Measurements from ENCODE around the gene COX8C. TPM values are rescaled to one million over a fixed set of nuclear protein-coding genes. Genes with fewer than 3 reads are reported as not detected.

Gene COX8C, protein sequence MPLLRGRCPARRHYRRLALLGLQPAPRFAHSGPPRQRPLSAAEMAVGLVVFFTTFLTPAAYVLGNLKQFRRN
- not detected in 2 replicates for total RNA-seq

DNA sequence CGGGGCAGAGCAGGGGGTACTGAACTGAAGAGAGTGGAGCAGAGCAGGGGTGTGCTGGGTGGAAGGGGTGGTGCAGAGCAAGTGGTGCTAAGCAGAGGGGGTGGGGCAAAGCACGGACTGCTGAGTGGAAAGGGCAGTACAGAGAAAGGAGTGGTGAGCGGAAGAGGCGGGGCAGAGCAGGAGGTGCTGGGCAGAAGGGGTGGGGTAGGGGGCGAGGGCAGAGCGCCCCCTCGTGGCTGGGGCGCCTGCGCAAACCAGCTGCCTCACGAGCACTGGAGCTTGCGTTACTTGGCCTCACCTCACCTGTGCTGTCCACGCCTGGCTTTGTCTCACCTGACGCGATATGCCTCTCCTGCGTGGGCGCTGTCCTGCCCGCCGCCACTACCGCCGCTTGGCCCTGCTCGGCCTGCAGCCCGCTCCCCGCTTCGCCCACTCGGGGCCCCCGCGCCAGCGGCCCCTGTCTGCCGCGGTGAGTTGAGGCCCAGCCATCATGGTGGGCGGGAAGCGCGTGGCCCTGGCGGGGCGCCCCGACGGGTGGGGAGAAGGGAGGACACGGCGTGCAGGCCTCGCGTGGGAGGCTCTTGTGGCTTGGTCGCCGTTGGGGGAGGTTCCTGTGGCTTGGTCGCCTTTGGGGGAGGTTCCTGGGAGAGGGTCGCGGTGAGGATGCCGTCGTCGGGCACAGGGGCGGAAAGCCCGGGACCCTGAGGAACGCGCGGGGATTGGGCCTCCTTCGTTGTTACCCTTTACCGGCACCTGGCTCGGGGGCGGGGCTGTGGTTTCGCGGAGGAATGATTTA lies at the start of gene COX8C:
COX8C (plus strand) TSS at position 257 of the 796 bp plus-strand sequence; CDS start at position 344, 87 bp downstream.
- Mint-ChIP-seq H3K4me3 (ENCODE audit: low read depth) (no peak within 1 kb of the TSS), H3K27ac (no peak within 1 kb of the TSS), H3K36me3 (ENCODE audit: low read depth) (no peaks in the 10 kb centered on the region), H3K4me1 (ENCODE audit: low read depth) (no peaks in the 10 kb centered on the region), H3K27me3 (ENCODE audit: low read depth) (peaks cover 8% of the 10 kb centered on the region), H3K9me3 (peaks cover 5% of the 10 kb centered on the region)
- intact Hi-C loops (cut with micrococcal nuclease): no loop called here
- no peak for DNase-seq (ENCODE audit: low spot score)

DNA sequence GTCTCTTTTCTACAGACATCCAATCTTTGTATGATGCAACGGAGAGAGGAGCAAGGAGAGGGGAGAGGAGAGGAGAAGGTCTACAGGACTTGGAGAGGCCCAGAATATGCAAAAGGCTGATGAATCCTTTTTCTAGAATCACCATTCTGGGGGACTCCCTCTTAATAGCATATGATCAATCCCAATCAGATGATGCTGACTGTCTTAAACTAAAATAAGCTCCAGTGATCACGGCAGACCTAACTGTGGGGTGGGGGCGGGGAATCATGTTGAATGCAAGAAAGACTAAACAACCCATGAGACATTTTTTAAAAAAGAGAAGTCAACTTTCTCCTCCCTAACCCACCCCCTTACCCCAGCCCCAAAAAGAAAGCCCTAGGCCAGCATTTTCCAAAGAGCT lies 47.6 kb upstream of the COX8C start:
- Mint-ChIP-seq H3K4me1 (ENCODE audit: low read depth) (peaks cover 4% of the 10 kb centered on the region), H3K36me3 (ENCODE audit: low read depth) (peaks cover under 1% of the 10 kb centered on the region), H3K4me3 (ENCODE audit: low read depth) (no peak overlapping the region), H3K27ac (no peak overlapping the region), H3K27me3 (ENCODE audit: low read depth) (no peaks in the 10 kb centered on the region), H3K9me3 (no peaks in the 10 kb centered on the region)
- intact Hi-C loops (cut with micrococcal nuclease): no loop called here
- no peak for DNase-seq (ENCODE audit: low spot score)

DNA sequence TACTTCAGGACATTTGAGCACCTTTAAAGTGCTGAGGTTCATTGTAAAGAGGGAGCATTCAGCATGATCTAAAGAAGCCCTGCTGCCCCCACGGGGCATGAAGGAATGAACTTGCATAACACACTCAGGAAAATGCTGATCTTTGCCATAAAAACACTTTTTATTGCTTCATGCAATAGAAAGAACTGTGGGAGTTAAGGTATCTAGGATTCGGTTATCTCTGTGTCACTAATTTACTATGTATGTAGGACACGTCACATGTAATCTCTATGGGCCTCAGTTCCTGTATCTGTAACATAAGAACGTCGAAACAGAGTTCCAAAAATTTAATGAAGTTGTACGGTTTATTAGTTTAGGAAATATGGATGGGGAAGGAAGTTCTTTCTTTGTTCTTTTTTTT lies 47.1 kb upstream of the COX8C start:
- H3K4me1 Mint-ChIP-seq (ENCODE audit: low read depth): peaks cover 4% of the 10 kb centered on the region
- intact Hi-C loops (cut with micrococcal nuclease): no loop called here
- H3K9me3 Mint-ChIP-seq: no peaks in the 10 kb centered on the region

DNA sequence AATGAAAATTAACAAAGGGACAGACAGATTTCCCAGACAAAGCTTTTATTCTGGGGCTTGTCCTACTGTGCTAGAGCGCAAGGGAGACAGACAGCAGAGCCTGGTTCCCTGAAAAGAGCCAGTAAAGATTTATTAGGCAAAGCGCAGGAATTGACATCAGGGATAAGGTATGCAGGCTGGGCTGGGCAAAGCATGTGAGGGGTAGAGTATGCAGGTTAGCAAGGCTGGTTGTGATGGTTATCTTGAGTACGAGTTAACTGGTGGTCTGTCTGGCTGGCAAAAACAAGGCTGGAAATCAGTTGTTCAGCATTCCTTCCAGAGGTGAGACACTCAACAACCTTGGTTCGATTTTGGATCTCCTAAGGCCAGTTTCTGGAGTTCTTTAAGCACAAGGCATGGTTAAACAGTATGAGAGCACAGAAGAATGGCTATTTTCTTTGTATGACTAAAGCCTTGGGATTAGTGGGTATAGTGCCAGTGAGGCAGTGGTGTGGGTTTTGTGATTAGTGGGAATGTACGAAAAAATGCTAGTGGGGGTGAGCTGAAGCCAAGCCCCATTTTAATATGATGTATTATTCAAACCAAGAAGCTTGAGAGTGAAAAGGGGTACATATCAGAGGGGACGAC lies 45.0 kb upstream of the COX8C start:
- Mint-ChIP-seq H3K36me3 (ENCODE audit: low read depth) (no peaks in the 10 kb centered on the region), H3K27me3 (ENCODE audit: low read depth) (no peaks in the 10 kb centered on the region), H3K4me3 (ENCODE audit: low read depth) (no peak overlapping the region), H3K9me3 (no peaks in the 10 kb centered on the region), H3K4me1 (ENCODE audit: low read depth) (peaks cover 4% of the 10 kb centered on the region), H3K27ac (no peak overlapping the region)
- DNase-seq (ENCODE audit: low spot score): no peak
- intact Hi-C loops (cut with micrococcal nuclease): no loop called here

More for the DNA sequence above, 47.1 kb upstream of the COX8C start:
- H3K4me3 Mint-ChIP-seq (ENCODE audit: low read depth): no peak overlapping the region
- H3K36me3 Mint-ChIP-seq (ENCODE audit: low read depth): no peaks in the 10 kb centered on the region
- H3K27me3 Mint-ChIP-seq (ENCODE audit: low read depth): no peaks in the 10 kb centered on the region
- no peak overlapping the region for H3K27ac Mint-ChIP-seq
- no peak for DNase-seq (ENCODE audit: low spot score)

DNA sequence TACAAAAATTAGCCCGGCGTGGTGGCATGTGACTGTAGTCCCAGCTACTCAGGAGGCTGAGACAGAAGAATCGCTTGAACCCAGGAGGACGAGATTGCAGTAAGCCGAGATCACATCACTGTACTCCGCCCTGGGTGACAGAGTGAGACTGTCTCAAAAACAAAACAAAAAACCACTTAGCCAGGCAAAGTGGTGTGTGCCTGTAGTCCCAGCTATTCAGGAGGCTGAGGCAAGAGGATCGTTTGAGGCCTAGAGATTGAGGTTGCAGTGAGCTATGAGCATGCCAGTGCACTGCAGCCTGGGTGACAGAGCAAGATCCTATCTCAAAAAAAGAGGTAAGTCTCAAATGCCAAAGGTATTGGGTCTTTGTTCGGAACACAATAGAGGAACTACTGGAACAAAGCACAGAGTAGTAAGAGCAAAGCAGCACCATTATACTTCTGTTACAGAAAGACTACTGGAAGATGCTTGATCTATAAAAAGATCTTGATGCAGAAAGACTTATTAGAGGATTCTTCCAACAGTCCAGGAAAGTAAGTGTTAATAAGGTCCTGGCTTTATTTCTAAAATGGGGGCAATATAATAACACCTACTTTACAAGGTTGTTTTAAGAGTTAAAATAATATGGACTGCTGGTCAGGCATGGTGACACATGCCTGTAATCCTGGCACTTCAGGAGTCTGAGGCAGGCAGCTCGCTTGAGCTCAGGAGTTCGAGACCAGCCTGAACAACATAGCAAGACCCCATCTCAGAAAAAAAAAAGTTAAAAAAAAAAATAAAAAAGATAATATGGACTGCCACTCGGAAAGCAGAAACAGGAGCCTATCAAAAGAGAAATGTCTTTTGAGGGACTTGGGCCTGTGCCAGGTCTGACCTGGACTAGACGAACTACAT lies 44.0 kb upstream of the COX8C start:
- Mint-ChIP-seq H3K4me3 (ENCODE audit: low read depth) (no peak overlapping the region), H3K27ac (no peak overlapping the region), H3K9me3 (no peaks in the 10 kb centered on the region), H3K27me3 (ENCODE audit: low read depth) (no peaks in the 10 kb centered on the region), H3K36me3 (ENCODE audit: low read depth) (no peaks in the 10 kb centered on the region), H3K4me1 (ENCODE audit: low read depth) (peaks cover 3% of the 10 kb centered on the region)
- DNase-seq (ENCODE audit: low spot score): no peak
- intact Hi-C loops (cut with micrococcal nuclease): no loop called here

DNA sequence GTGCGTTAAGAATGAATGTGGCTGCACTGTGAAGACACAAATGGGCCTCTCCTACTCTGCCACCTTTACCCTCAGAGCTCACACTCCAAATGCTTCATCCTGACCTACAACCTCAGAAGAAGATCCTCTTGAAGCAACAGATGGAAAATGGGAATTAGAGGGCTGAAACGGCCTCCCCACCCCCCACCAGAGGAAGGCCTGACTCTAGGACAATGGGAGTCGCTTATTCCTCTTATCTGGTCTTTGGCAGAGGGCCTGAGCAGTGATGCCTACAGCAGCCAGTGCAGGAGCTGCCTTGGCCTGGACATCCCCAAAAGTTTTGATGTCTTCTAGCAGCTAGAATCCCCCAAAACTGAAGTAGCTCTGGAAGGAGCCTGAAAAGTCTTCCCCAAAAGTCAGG lies 43.3 kb upstream of the COX8C start:
- intact Hi-C loops (cut with micrococcal nuclease): no loop called here
- Mint-ChIP-seq H3K9me3 (no peaks in the 10 kb centered on the region), H3K36me3 (ENCODE audit: low read depth) (no peaks in the 10 kb centered on the region), H3K27ac (no peak overlapping the region), H3K27me3 (ENCODE audit: low read depth) (no peaks in the 10 kb centered on the region), H3K4me1 (ENCODE audit: low read depth) (peaks cover 3% of the 10 kb centered on the region), H3K4me3 (ENCODE audit: low read depth) (no peak overlapping the region)
- DNase-seq (ENCODE audit: low spot score): no peak

DNA sequence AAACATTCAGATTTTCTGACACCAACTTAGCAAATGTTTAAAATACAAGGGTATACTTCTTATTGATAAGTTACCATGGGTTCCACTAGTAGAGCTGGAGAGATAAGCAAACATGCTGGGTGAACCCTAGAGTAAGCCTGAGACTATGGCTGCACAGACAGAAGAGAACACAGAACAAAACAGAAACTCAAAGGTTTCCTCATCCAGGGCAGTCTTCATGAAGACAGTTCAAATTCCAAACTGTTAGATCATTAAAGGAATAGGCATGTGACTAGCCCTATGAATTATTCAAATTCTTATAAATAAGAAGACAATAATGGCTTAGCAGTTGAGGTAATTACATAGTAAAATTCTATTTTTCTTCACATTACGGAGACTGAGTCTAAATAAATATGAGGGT lies 42.2 kb upstream of the COX8C start:
- no peak overlapping the region for H3K27ac Mint-ChIP-seq
- intact Hi-C loops (cut with micrococcal nuclease): no loop called here

DNA sequence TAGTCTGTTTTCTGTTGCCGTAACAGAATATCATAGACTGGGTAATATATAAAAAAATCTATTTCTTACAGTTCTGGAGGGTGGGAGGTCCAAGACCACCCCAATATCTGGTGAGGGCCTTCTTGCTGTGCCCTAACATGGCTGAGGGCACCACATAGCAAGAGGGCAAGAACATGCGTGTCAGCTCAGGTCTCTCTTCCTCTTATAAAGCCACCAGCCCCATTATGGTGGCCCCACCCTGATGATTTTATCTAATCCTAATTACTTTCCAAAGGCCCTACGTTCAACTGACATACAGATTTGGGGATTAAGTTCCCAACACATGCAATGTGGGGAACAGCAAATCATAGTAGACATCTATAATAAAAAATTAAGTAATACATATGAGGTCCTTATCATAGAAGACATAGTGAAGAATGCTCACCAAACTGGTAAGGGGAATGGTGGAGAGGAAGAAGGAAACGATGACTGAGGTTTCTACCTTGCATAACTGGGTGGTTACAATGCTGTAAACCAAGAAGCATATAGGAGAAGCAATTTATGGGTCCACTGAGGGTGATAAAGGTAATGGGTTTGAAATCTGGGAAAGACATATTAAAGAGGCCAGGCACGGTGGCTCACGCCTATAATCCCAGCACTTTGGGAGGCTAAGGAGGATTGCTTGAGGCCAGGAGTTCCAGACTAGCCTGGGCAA lies 41.1 kb upstream of the COX8C start:
- Mint-ChIP-seq H3K4me1 (ENCODE audit: low read depth) (peaks cover 6% of the 10 kb centered on the region), H3K36me3 (ENCODE audit: low read depth) (no peaks in the 10 kb centered on the region), H3K9me3 (no peaks in the 10 kb centered on the region), H3K4me3 (ENCODE audit: low read depth) (no peak overlapping the region), H3K27ac (no peak overlapping the region), H3K27me3 (ENCODE audit: low read depth) (no peaks in the 10 kb centered on the region)
- DNase-seq (ENCODE audit: low spot score): no peak
- intact Hi-C loops (cut with micrococcal nuclease): no loop called here

More for the DNA sequence above, 42.2 kb upstream of the COX8C start:
- Mint-ChIP-seq H3K36me3 (ENCODE audit: low read depth) (no peaks in the 10 kb centered on the region), H3K27me3 (ENCODE audit: low read depth) (no peaks in the 10 kb centered on the region), H3K4me1 (ENCODE audit: low read depth) (peaks cover 7% of the 10 kb centered on the region), H3K4me3 (ENCODE audit: low read depth) (no peak overlapping the region), H3K9me3 (no peaks in the 10 kb centered on the region)
- no peak for DNase-seq (ENCODE audit: low spot score)

DNA sequence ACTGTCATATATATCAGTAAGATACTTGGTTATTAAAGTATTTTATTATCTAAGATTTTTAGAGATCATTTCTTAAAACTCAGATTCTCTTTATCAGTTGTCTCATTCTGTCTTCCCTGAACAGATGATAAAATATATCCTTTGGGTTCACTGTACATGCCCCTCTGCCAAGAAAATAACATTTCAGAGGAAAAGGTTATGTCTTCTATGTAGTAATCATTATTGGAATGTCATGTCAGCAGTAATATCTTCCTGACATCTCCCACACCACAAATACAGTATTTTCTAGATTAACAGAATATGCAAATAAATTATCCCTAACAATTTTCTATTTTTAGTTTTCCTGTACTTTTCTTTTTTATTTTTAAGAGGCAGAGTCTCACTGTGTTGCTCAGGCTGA lies 40.2 kb upstream of the COX8C start:
- Mint-ChIP-seq H3K27ac (no peak overlapping the region), H3K36me3 (ENCODE audit: low read depth) (no peaks in the 10 kb centered on the region)

DNA sequence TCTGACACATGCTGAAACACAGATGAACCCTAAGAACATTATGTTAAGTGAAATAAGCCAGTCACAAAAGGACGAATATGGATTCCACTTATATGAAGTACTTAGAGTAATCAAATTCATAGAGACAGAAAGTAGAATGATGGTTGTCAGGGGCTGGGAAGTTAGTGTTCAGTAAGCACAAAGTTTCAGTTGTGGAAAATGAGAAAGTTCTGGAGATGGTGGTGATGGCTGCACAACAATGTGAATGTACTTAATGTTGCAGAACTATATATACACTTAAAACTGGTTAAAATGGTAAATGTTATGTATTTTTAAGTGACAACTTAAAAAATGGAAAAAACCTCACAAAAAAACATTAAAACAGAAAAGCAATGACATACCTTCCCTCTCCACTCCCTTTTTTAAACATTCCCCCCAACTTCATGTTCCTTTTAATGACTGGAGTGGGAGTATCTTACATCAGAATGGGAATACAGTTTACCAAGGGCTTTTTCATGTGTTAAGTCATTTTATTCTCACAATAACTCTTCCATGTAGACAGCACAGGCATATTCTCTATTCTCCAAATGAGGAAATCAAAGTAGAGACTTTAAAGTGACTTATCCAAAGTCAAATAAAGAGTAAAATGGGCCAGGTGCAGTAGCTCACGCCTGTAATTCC lies 38.2 kb upstream of the COX8C start:
- Mint-ChIP-seq H3K27me3 (ENCODE audit: low read depth) (no peaks in the 10 kb centered on the region), H3K9me3 (no peaks in the 10 kb centered on the region), H3K4me1 (ENCODE audit: low read depth) (peaks cover 6% of the 10 kb centered on the region), H3K27ac (no peak overlapping the region), H3K36me3 (ENCODE audit: low read depth) (no peaks in the 10 kb centered on the region), H3K4me3 (ENCODE audit: low read depth) (no peak overlapping the region)
- no peak for DNase-seq (ENCODE audit: low spot score)
- intact Hi-C loops (cut with micrococcal nuclease): no loop called here

More for the DNA sequence above, 40.2 kb upstream of the COX8C start:
- no peaks in the 10 kb centered on the region for H3K9me3 Mint-ChIP-seq
- H3K27me3 Mint-ChIP-seq (ENCODE audit: low read depth): no peaks in the 10 kb centered on the region
- no peak for DNase-seq (ENCODE audit: low spot score)
- peaks cover 6% of the 10 kb centered on the region for H3K4me1 Mint-ChIP-seq (ENCODE audit: low read depth)
- no peak overlapping the region for H3K4me3 Mint-ChIP-seq (ENCODE audit: low read depth)
- intact Hi-C loops (cut with micrococcal nuclease): no loop called here

DNA sequence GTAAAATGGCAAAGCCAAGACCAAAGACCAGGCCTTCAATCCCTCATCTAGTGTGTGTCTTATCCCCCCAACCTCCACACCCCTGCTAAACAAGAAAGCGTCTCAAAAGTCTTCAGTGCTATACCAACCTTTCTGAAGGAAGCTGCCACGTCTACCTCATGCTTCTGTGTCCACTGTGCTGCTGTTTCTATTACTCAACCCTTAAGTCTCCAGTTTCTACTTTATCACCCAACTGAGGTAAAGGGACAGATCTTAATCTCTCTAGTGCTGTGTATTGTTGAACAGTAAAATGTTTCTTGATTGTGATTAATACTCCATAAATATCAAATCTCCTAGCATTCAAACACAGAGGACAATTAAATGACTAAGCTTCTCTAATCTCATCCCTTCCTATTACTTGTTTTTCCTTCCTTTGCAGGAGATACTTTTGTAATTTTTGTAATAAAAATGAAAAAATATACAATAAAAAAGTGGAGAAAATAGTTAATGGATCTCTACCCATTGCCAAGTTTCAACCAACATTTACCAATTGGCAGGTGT lies 37.5 kb upstream of the COX8C start:
- H3K27me3 Mint-ChIP-seq (ENCODE audit: low read depth): no peaks in the 10 kb centered on the region
- intact Hi-C loops (cut with micrococcal nuclease): no loop called here
- peaks cover 6% of the 10 kb centered on the region for H3K4me1 Mint-ChIP-seq (ENCODE audit: low read depth)
- no peaks in the 10 kb centered on the region for H3K36me3 Mint-ChIP-seq (ENCODE audit: low read depth)
- no peak overlapping the region for H3K4me3 Mint-ChIP-seq (ENCODE audit: low read depth)
- H3K27ac Mint-ChIP-seq: no peak overlapping the region
- no peaks in the 10 kb centered on the region for H3K9me3 Mint-ChIP-seq
- no peak for DNase-seq (ENCODE audit: low spot score)

DNA sequence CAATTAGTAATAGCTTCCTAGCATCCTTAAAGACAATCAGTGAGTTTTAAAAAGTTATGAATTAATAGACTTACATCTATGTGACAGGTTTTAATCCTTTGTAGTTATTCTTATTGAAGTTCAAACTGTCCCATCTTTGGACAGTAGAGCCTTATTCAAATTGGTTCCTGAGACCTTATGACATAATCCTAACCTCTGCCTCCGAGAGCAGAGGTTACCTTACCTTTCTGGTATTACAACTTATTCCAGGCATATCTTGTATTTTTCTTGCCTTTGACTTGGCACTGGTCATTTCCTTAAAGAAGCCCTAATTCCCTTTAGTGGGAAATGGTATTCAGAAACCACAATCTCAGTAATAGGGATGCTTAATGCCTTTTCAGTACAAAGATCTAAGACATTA lies 35.9 kb upstream of the COX8C start:
- no peak overlapping the region for H3K27ac Mint-ChIP-seq
- H3K4me3 Mint-ChIP-seq (ENCODE audit: low read depth): no peak overlapping the region
- H3K27me3 Mint-ChIP-seq (ENCODE audit: low read depth): no peaks in the 10 kb centered on the region
- DNase-seq (ENCODE audit: low spot score): no peak
- no peaks in the 10 kb centered on the region for H3K9me3 Mint-ChIP-seq
- H3K4me1 Mint-ChIP-seq (ENCODE audit: low read depth): peaks cover 6% of the 10 kb centered on the region
- H3K36me3 Mint-ChIP-seq (ENCODE audit: low read depth): no peaks in the 10 kb centered on the region
- intact Hi-C loops (cut with micrococcal nuclease): no loop called here

Measured in activated T-helper 2 cell treated with anti-CD3 and anti-CD28 coated beads, Interferon-gamma antibody, Interleukin-2, Interleukin-4, amounts not matched to agents 10 μg/mL and 5 μg/mL and 100 μg/mL, durations not matched to agents 14 hours and 24 hours and 36 hours (primary cell).